T-helper 17 cell (primary cell): ENCODE measurements around the gene CUL1. TPM values are rescaled to one million over a fixed set of nuclear protein-coding genes. Genes with fewer than 3 reads are reported as not detected.
"Not testable (repeated sequence)": the region's sequence is repeated elsewhere in the genome, so short reads cannot be mapped to it uniquely, and the experiment has no call there.

Experiments used
- ATAC-seq: fragments of 150-1000 bp; cut with Tn5 transposase; 2 replicates; pipeline ENCODE4 v1.10.0; 2021; ENCODE audit warnings: mild to moderate bottlenecking, moderate library complexity
- DNase-seq, 3 donors: peaks; one replicate each; pipeline versions ENCODE4 v3.0.0 to v3.0.0-alpha.2; 2020 to 2021
- H3K9me3 ChIP-seq: one replicate; pipeline ENCODE4 v1.7.0; 2013; ENCODE audit warnings: low read length, mild to moderate bottlenecking; ENCODE audit not compliant: control insufficient read depth, poor library complexity, severe bottlenecking
- H3K27ac Mint-ChIP-seq: one replicate; pipeline ENCODE4 v1.8.0; 2022; ENCODE audit warnings: mild to moderate bottlenecking, moderate library complexity, mixed read lengths
- H3K27me3 Mint-ChIP-seq: one replicate; pipeline ENCODE4 v1.8.0; 2022; ENCODE audit warnings: mixed read lengths
- H3K36me3 Mint-ChIP-seq: one replicate; pipeline ENCODE4 v1.8.0; 2022; ENCODE audit warnings: low read depth, mixed read lengths
- H3K4me1 Mint-ChIP-seq: one replicate; pipeline ENCODE4 v1.8.0; 2022; ENCODE audit warnings: mild to moderate bottlenecking, mixed read lengths
- H3K4me3 Mint-ChIP-seq: one replicate; pipeline ENCODE4 v1.8.0; 2022; ENCODE audit warnings: mild to moderate bottlenecking, moderate library complexity, mixed read lengths
- total RNA-seq, 4 donors: library from RNA in 2 of 4; stranded (reverse) in 2 of 4; gene quantifications; one replicate each; pipeline ENCODE4 v1.2.3 and lab custom pipeline; 2022 to 2026

The CUL1 gene
- total RNA-seq, 2 donors from 2014 or later, result 39.7 to 41.4 TPM

GRCh38 chr7:148699782-148700629 lies 1.3 kb downstream of the CUL1 start:
- ATAC-seq (no peak), DNase-seq (no peak)
- Mint-ChIP-seq H3K4me1 (peaks cover 51% of the 10 kb centered on the region), H3K36me3 (no peaks in the 10 kb centered on the region), H3K27ac (peak overlapping the region; percentile 92), H3K27me3 (no peaks in the 10 kb centered on the region), H3K4me3 (peak overlapping the region; percentile 98)
- H3K9me3 ChIP-seq, result peaks cover 3% of the 10 kb centered on the region

GRCh38 chr7:148700661-148701064 lies 2.0 kb downstream of the CUL1 start:
- H3K4me3 Mint-ChIP-seq, result peak overlapping the region; percentile 98
- H3K36me3 Mint-ChIP-seq, result no peaks in the 10 kb centered on the region
- peaks cover 54% of the 10 kb centered on the region for H3K4me1 Mint-ChIP-seq
- peaks cover 3% of the 10 kb centered on the region for H3K9me3 ChIP-seq
- no peaks in the 10 kb centered on the region for H3K27me3 Mint-ChIP-seq
- ATAC-seq (peak; percentile 18), DNase-seq (peak; percentile 14 to 17 (median 16))
- peak overlapping the region; percentile 92 for H3K27ac Mint-ChIP-seq

GRCh38 chr7:148701414-148701813 lies 2.7 kb downstream of the CUL1 start:
- DNase-seq (no peak), ATAC-seq (no peak)
- Mint-ChIP-seq H3K27me3 (no peaks in the 10 kb centered on the region), H3K27ac (peak overlapping the region; percentile 92), H3K4me1 (peaks cover 58% of the 10 kb centered on the region), H3K36me3 (no peaks in the 10 kb centered on the region), H3K4me3 (peak overlapping the region; percentile 98)
- H3K9me3 ChIP-seq, result peaks cover 3% of the 10 kb centered on the region

- H3K27ac Mint-ChIP-seq, result no peak overlapping the region
- H3K9me3 ChIP-seq, result peaks cover 3% of the 10 kb centered on the region
- H3K4me1 Mint-ChIP-seq, result peaks cover 54% of the 10 kb centered on the region
- peak overlapping the region; percentile 61 for H3K4me3 Mint-ChIP-seq
- H3K36me3 Mint-ChIP-seq, result no peaks in the 10 kb centered on the region
- DNase-seq, result no peak
- no peak for ATAC-seq
- no peaks in the 10 kb centered on the region for H3K27me3 Mint-ChIP-seq
Observed at GRCh38 chr7:148702876-148703670, 4.4 kb downstream of the CUL1 start.

- ATAC-seq, H3K27me3 Mint-ChIP-seq, H3K36me3 Mint-ChIP-seq, H3K4me3 Mint-ChIP-seq, H3K27ac Mint-ChIP-seq, H3K9me3 ChIP-seq, DNase-seq: not testable (repeated sequence)
- peaks cover 59% of the 10 kb centered on the region for H3K4me1 Mint-ChIP-seq
Observed at GRCh38 chr7:148703671-148703962, 4.9 kb downstream of the CUL1 start.

GRCh38 chr7:148704189-148704588 lies 5.5 kb downstream of the CUL1 start:
- Mint-ChIP-seq H3K36me3 (no peaks in the 10 kb centered on the region), H3K4me1 (peaks cover 60% of the 10 kb centered on the region), H3K4me3 (no peak overlapping the region), H3K27me3 (no peaks in the 10 kb centered on the region), H3K27ac (no peak overlapping the region)
- no peak for DNase-seq
- H3K9me3 ChIP-seq, result peaks cover 3% of the 10 kb centered on the region
- no peak for ATAC-seq

GRCh38 chr7:148704970-148705369 lies 6.3 kb downstream of the CUL1 start:
- no peak for ATAC-seq
- Mint-ChIP-seq H3K36me3 (no peaks in the 10 kb centered on the region), H3K27ac (peak overlapping the region; percentile 51), H3K4me3 (no peak overlapping the region), H3K4me1 (peaks cover 61% of the 10 kb centered on the region), H3K27me3 (no peaks in the 10 kb centered on the region)
- DNase-seq, result no peak
- peaks cover under 1% of the 10 kb centered on the region for H3K9me3 ChIP-seq

GRCh38 chr7:148706368-148706767 lies 7.7 kb downstream of the CUL1 start:
- Mint-ChIP-seq H3K36me3 (no peaks in the 10 kb centered on the region), H3K27me3 (no peaks in the 10 kb centered on the region), H3K27ac (no peak overlapping the region), H3K4me3 (no peak overlapping the region), H3K4me1 (peaks cover 54% of the 10 kb centered on the region)
- H3K9me3 ChIP-seq, result no peaks in the 10 kb centered on the region
- ATAC-seq (no peak), DNase-seq (no peak)

GRCh38 chr7:148708026-148708885 lies 9.6 kb downstream of the CUL1 start:
- Mint-ChIP-seq H3K27ac (peak overlapping the region; percentile 3), H3K36me3 (no peaks in the 10 kb centered on the region), H3K4me1 (peaks cover 53% of the 10 kb centered on the region), H3K4me3 (peak overlapping the region; percentile 59), H3K27me3 (no peaks in the 10 kb centered on the region)
- ATAC-seq (peak; percentile 27), DNase-seq (no peak)
- H3K9me3 ChIP-seq, result no peaks in the 10 kb centered on the region

- no peak overlapping the region for H3K4me3 Mint-ChIP-seq
- H3K4me1 Mint-ChIP-seq, result peaks cover 53% of the 10 kb centered on the region
- H3K27me3 Mint-ChIP-seq, result no peaks in the 10 kb centered on the region
Observed at GRCh38 chr7:148709014-148709413, 10.3 kb downstream of the CUL1 start.

GRCh38 chr7:148710426-148710825 lies 11.7 kb downstream of the CUL1 start:
- not testable (repeated sequence) for H3K27me3 Mint-ChIP-seq, ATAC-seq, H3K9me3 ChIP-seq, H3K27ac Mint-ChIP-seq, H3K36me3 Mint-ChIP-seq, DNase-seq
- Mint-ChIP-seq H3K4me1 (peaks cover 59% of the 10 kb centered on the region), H3K4me3 (peak overlapping the region; percentile 19)

More at GRCh38 chr7:148709014-148709413, 10.3 kb downstream of the CUL1 start:
- no peaks in the 10 kb centered on the region for H3K9me3 ChIP-seq
- H3K27ac Mint-ChIP-seq, result no peak overlapping the region
- H3K36me3 Mint-ChIP-seq, result no peaks in the 10 kb centered on the region
- no peak for ATAC-seq
- DNase-seq, result no peak

- Mint-ChIP-seq H3K27ac (peak overlapping the region; percentile 72), H3K4me3 (peak overlapping the region; percentile 69), H3K36me3 (no peaks in the 10 kb centered on the region), H3K4me1 (peaks cover 58% of the 10 kb centered on the region), H3K27me3 (no peaks in the 10 kb centered on the region)
- DNase-seq (no peak), ATAC-seq (peak; percentile 35)
- H3K9me3 ChIP-seq, result no peaks in the 10 kb centered on the region
Observed at GRCh38 chr7:148711191-148712102, 12.7 kb downstream of the CUL1 start.
